Embryonic facial prominence (tissue), 1 donor: ENCODE measurements around the gene GLTPD2.
"Not testable (repeated sequence)": the region's sequence is repeated elsewhere in the genome, so short reads cannot be mapped to it uniquely, and the experiment has no call there.

Source experiments
- DNase-seq: peaks from one replicate; pipeline ENCODE4 v3.0.0-alpha.2; 2016; ENCODE audit errors: extremely low spot score

The GLTPD2 gene

DNA sequence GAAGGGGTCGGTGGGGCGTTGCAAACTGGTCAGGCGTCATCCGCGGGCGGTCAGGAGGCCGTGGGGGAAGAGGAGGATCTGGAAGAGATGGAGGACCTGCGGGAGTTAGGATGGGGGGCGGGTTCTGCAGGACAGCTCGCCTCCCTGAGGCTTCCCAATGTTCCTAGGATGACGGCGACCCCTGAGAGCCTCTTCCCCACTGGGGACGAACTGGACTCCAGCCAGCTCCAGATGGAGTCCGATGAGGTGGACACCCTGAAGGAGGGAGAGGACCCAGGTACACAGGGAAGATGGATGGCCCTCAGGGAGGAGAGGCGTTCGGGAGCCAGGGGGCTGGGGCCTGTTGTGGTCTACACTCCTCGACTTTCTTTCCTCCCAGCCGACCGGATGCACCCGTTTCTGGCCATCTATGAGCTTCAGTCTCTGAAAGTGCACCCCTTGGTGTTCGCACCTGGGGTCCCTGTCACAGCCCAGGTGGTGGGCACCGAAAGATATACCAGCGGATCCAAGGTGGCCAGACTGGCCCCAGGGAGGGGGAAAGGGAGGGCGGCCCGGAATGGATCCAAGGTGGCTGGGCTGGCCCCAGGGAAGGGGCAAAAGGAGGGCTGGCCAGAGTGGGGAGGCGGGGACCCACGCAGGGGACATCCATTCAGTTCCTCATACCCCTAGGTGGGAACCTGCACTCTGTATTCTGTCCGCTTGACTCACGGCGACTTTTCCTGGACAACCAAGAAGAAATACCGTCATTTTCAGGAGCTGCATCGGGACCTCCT is 19.0 kb downstream of the GLTPD2 start:
- DNase-seq, result no peak

DNA sequence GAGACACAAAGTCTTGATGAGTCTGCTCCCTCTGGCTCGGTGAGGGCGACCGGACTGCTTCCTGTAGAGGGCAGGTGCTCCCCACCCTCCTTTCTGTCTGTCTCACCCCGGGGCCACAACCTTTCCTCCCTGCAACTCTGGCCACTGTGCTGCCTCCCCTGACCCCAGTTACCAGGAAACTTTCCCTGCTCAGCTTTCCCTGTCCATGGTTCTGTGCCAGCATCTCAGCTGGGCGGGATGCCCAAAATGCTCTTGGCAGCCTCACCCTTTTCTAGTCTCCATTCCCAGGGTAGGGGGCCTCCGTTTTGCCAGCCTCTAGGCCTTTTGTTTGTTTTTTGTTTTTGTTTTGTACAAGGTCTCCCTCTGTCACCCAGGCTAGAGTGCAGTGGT is 19.6 kb downstream of the GLTPD2 start:
- DNase-seq, result no peak

DNA sequence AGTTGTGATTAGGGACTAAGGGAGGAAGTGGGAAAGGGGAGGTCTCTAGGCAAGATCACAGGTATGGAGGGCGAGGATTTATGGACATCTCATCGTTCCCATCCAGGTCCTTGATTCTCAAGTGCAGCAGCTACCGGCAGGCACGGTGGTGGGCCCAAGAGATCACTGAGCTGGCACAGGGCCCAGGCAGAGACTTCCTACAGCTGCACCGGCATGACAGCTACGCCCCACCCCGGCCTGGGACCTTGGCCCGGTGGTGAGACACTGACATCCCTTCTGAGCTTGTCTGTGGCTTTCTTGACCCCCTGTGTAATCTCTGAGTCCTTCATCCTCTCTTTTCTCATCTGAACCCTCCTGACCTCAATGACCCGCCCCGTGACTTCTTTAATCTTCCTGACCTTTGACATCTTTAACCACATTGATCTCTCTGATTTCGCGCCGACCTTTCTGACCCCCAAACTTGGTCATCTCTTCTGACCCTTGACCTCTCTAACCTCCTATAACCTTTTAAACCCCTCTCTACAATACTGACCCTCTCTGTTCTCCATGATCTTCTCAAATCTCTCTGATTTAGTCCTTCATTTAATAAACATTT is 22.0 kb downstream of the GLTPD2 start:
- no peak for DNase-seq

DNA sequence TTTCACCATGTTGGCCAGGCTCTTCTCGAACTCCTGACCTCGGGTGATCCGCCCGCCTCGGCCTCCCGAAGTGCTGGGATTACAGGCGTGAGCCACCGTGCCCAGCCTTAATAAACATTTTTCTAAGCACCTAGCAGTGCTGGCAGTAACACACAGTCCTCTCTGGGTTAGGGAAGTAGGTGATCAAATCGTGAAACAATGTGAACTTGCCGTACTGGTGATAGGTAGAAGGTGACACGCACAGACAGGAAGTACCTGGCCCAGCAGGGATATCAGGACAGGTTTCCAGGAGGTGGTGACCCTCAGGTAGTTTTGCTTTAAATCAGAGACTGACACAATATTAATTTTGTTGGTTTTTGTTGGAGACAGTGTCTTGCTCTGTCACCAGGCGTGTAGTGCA is 22.7 kb downstream of the GLTPD2 start:
- DNase-seq, result no peak

DNA sequence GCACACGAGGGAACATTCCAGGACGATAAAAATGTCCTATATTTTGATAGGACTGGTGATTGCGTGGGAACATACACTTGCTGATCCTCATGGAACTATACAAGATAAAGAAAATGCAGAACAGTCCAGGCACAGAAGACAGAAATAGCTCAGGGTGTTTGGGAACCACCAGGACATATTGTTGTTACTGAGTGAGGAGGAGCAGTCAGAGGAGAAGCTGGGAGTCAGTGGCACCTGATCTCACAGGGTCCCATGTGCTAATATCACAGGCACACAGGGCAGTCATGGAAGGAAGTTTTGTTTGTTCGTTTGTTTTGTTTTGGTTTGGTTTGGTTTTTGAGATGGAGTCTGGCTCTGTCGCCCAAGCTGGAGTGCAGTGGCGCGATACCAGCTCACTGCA is 23.9 kb downstream of the GLTPD2 start:
- DNase-seq, result no peak

DNA sequence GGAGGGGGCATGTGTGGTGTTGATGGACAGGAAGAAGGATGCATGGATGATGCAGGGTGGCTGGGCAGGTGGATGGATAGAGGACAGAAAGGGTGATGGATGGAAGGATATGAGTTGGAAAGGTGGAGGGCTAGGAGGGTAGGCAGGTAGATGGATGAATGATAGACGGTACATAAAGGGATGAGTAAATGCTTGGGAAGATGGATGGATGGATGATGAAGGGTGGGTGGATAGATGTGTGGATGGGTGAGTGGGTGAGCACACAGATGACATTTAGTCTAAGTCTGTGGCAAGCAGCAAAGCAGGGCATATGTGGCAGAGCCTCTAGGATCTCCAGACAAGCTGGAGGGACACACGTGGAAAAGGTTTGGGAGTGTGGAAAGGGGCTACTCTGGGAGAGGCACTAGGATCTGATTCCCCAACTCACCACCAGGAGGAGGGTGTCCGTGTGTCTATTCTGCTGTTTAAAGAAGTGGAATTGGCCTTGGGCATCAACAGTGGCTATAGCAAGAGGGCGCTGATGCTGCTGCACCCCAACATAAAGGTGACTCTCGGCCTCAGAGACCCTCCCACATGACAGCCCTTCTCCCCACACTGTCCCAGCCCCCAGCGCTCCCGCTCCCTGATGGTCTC is 26.4 kb downstream of the GLTPD2 start:
- DNase-seq, result no peak

GRCh38 chr17:4816826-4817225 is 28.1 kb downstream of the GLTPD2 start:
- no peak for DNase-seq

DNA sequence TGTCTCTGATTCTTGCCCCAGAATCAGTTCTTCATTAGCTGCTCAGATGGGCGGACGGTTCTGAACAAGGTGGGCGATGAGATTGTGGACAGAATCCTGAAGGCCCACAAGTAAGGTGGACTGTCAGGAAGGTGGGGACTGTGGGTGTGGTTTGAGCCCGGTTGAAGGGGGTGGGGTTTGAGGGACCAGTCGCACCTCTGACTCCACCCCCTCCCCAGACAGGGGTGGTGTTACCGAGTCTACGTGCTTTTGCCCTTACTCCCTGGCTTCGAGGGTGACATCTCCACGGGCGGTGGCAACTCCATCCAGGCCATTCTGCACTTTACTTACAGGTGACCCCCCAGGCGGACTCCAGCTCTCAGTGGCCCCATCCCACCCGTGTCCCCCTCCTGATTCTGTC is 29.5 kb downstream of the GLTPD2 start:
- no peak for DNase-seq

DNA sequence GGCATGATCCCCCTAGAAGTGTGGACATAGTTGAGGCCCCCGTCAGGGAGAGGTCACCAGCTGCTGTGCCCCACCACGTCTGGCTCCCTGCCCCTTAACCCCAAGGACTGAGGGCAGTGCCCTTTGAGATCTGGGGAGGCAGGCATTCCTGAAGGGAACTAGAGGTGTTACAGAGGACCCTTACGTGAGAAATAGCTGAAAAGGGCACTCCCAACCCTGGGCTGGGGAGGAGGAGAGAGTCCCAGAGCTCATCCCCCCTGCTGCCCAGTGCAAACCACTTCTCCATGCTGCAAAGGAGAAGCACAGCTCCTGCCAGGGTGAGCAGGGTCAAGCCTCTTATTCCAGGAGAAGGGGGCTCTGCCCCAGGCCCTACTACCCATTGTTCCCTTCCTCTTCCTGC is 34.1 kb downstream of the GLTPD2 start:
- no peak for DNase-seq

DNA sequence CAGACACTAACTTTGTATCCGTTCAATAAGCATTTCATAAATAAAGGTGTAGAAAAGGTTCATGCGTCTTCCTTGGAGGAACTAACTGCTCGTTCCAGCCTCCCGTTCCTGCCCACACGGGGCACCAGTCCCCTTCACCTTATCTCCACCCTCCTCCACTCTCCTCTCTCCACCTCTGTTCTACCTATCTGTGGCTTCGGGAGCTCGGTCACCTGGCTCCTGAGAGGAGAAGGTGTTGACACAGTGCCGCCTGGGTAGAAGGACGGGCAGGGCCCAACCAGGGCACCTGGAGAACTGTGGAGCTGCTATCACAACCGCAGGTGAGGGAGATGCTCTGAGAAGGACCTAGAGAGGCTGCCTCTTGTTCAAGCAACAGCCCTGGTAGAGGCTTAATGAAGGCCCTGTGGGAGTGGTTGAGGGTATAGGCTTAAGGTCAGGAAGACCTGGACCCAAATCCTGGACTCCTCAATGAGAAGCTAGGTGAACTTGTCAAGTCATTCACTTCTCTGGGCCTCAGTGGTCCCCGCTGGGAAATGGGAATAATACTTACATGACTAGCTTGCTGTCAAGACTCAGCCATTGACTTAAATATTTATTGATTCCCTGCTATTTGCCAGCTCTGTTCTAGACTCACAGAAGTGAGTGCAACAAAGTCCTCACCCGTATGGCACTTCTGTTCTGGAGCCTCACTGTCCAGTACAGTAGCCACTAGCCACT is 34.8 kb downstream of the GLTPD2 start:
- no peak for DNase-seq

DNA sequence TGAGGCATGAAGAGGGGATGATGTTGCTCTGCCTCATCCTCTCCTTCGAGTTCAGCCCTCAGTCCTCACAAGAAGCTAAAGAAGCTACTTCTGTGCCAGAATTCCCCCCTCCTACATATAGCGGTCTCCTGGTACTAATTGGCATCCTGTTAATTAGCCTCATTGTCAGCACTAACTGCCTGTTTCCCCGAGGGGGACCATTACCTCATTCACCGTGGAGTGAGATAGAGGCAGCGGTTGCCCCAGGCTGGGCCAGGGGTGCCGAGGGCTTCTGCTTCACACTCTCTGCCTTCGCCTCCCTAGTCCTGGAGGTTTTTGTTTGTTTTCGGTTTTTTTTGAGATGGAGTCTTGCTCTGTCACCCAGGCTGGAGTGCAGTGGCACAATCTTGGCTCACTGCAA is 38.6 kb downstream of the GLTPD2 start:
- no peak for DNase-seq

DNA sequence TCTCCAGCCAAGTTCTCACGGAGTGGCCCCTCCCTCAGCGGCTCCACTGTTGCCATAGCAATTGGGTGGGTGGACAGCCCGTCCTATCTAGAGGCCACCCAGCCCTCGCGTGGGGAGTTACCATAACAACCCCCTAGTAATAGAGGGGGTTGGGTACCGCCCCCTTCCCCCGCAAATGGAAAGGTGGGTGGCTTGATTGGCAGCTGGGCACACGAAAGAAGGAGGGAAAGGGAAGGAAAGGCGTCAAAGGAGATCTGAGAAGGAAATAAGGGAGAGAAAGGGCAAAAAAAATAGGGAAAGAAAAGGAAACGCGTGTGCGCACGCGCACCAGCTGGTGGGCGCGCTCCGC is 44.0 kb downstream of the GLTPD2 start:
- not testable (repeated sequence) for DNase-seq

DNA sequence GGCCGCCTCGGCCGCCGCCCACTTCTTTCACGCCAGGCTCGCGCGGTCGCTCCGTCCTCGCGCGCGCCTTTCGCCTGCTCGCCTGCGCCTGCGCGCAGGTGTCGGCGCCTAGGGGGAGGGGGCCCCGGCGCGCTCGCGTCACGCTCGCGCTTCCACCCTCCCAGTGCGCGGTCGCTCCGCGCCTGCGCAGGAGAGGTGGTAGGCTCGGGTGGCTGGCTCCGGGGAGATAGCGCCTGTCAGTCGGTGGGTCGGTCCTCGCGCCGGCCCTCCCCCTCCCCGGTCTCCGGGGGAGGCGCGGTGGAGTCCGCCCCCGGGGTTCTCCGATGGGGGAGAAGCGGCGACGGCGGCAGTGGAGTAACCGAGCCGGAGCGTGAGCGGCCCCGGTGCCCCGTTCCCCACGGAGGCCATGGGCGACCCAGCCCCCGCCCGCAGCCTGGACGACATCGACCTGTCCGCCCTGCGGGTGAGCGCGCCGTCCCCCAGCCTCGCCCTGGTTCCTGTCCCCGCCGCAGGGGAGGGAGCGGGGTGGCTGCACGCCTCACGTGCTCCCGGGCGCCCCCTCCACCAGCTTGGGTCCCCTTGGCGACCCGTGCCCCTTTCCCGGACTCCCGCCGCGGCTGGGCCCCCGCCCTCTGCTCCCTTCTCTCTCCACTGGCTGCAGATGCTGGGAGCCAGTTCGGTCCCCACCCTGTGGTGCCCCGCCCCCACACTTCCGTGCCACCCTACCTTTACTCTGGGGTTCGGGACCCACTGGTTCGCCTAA is 44.6 kb downstream of the GLTPD2 start, which contains the start of gene MINK1:
TSS of gene MINK1 (plus strand) at position 163 of the 763 bp plus-strand sequence. CDS start at position 407, 244 bp downstream.
- peak; percentile 97 for DNase-seq

DNA sequence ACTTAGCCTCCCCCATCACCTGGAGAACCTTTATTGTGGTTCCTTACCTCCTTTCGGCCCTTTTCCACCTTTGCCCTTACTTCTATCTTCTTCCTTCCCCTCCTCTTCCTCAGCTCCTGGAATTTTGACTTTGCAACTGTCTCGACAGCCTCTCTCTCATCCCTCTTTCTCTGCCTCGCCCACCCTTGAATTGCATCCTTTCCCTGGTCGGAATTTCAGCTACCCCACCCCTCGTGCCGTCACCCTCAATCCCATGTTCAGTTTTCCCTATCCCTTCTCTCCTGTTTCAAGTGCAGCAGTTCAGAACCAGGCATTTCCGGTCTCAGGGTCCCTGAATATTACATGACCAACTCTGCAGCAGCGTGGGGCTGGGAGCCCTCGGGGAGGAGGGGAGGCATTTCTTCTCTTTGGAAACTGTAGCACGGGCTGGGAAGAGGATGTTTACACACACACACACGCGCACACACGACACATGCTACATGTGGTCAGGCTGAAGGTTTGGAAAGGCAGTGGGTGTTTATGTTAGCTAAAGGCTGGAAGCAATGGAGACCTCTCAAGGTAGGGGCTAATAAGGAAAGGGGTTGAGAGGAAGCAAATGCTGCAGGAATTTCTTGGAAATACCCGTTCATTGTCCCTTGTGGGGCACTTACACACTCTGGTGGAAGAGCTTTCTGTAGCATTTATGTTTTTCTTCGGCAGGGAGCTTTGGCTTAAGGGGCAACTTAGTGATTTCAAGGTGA is 45.3 kb downstream of the GLTPD2 start:
- no peak for DNase-seq

DNA sequence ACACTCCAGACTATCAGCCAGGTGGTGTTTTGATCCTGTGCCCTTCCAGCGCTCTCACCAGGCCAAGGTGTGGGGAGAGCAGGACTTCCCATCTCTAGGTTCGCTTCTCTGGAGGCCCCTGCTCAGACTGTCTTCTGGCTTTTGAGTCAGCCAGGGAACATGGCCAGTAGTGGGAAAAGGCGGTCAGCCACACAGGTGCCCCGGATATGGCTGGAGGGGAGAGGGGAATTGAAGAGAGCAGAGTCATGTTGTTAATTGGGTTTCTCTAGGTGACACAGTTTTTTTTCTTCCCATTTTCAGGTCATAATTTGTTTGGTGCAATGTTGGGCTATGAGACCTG is 45.9 kb downstream of the GLTPD2 start:
- no peak for DNase-seq

- DNase-seq, result no peak
These were observed 47.5 kb downstream of the GLTPD2 start for GRCh38 chr17:4836221-4836620.

DNA sequence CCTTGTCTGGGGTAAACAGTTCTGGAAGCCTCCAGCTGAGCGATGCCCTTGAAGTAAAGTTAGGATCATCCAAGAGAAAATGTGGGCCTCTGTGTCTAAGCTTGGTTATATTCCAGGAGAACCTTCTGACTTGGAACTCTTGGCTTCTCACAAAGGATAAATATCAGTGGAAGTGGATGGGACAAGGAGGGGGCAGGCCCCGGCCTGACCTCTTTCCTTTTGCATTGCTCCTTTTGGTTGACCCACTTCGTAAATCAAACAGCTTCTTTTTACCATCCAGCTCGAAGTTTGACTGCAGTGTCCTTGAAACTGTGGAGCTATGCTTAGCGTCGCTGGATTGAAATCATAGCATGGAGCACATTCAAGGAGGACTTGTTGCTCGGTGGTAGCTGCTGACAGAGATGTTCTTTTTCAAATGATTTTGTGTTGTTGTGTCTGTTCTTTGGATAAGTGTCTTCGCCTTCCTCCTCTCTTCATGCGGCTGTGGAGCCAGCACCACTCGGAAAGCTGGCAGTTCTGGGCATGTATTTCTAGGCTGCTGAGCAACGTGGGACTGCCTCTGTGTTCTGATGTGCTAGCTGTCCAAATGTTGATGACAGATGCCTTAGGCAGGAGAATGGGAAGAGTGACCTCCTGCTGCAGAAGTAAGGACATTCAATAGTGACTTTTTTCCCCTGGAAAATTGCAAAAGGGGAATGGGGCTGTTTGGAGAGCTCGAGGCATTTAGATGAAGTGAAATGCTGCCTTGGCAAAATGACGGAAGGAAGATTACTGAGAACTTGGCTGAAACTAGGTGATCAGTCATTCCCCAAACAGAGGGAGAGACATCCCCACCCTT is 48.9 kb downstream of the GLTPD2 start:
- no peak for DNase-seq

DNA sequence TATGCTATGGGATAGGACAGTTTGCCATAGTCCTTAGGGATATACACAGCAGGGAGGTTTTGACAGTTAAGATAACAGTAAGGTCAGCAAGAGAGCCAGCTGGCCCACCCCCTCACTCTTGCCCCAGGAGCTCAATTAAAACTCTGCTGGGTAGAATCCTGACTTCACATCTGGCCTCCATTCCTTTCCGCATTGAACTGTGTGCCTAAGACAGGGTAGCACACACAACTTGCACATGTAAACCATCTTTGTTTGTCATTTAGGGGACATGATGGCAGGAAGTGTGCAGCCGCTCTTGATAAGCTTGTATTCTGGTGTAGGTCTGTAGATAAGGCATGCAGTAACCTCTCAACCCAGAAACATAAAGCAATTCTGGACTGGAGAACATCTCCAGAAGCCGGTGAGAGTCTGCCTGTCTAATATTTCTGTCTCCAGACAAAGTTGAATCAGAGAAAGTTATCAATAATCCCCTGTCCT is 49.6 kb downstream of the GLTPD2 start:
- DNase-seq, result no peak

- no peak for DNase-seq
These were observed 50.5 kb downstream of the GLTPD2 start for GRCh38 chr17:4839221-4839620.
